Activated CD8-positive, alpha-beta T cell treated with anti-CD3 and anti-CD28 coated beads, Interleukin-2, amount 10 ng/mL, durations not matched to agents 7 days and 5 days (primary cell): ENCODE results near the gene TBC1D22A. TPM values are rescaled to one million over a fixed set of nuclear protein-coding genes. Genes with fewer than 3 reads are reported as not detected.
A peak's percentile ranks its signal among the peaks of the same experiment; 100 is the strongest.

ENCODE experiments used
- ATAC-seq: fragments of 150-1000 bp; cut with Tn5 transposase; one replicate; pipeline ENCODE4 v1.10.0; 2021; ENCODE audit warnings: moderate library complexity
- CTCF ChIA-PET: fragments of 350-600 bp; sonication (Branson Sonifier 250); formaldehyde crosslinking; loops from one replicate; lab custom pipeline; 2021; ENCODE audit warnings: antibody characterized with exemption; lab: Charles Lee
- POLR2A ChIA-PET: fragments of 350-600 bp; sonication (Branson Sonifier 250); formaldehyde crosslinking; loops from one replicate; lab custom pipeline; 2021; ENCODE audit warnings: antibody characterized with exemption; lab: Charles Lee
- DNase-seq: peaks from one replicate; pipeline ENCODE4 v3.0.0-alpha.2; 2020
- H3K27ac Mint-ChIP-seq: one replicate; pipeline ENCODE4 v1.8.0; 2021; ENCODE audit warnings: mild to moderate bottlenecking, mixed read lengths
- H3K27me3 Mint-ChIP-seq: one replicate; pipeline ENCODE4 v1.8.0; 2021; ENCODE audit warnings: low read depth, mixed read lengths
- H3K36me3 Mint-ChIP-seq: one replicate; pipeline ENCODE4 v1.8.0; 2021; ENCODE audit warnings: low read depth, mixed read lengths
- H3K4me1 Mint-ChIP-seq: one replicate; pipeline ENCODE4 v1.8.0; 2021; ENCODE audit warnings: low read depth, mixed read lengths
- H3K4me3 Mint-ChIP-seq: one replicate; pipeline ENCODE4 v1.8.0; 2021; ENCODE audit warnings: mild to moderate bottlenecking, mixed read lengths
- H3K9me3 Mint-ChIP-seq: one replicate; pipeline ENCODE4 v1.8.0; 2022; ENCODE audit warnings: mixed read lengths; ENCODE audit not compliant: insufficient read depth
- total RNA-seq, 2 experiments: library from RNA; stranded (reverse); gene quantifications; one replicate each; pipeline ENCODE4 v1.2.3, GENCODE V29; 2021

TBC1D22A gene
- total RNA-seq, 2 experiments from 2014 or later: 34.1 to 38.7 TPM

DNA sequence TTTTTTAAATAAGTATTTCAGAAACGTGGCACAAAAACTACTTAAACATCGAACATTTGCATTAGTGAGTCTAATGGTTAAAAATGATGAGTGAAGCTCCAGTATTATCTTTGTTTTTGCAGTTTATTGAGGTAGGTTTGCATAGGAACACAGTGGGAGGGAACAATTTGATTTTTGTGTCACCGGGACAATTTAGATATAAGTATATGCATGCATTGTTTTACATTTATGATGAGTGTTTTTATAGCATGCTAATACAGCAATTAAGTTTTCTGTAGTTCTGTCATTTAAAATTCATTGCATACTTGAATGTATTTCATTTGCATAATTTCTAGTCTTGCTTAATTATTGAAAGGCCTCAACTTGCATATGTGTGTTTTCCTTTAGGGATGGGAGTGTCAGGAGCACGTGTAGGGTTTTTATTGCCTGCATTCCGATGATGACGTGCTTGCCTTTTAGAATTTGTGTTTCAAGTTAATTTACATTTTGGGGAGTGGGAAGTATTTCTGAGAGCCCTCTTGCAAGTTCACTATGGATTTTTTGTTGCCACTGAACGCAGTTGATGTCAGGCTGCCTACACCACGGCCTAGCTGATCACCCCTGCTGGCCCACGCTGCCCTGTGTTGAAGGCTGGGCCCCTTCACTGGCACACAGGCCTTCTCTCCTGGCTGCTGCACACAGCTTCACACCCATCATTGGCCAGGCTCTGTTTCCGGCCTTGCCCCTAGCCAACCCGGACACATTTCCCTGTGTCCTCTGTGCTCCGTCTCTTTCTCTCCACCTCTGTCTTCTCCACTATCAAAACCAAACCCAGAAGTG lies 120.9 kb downstream of the TBC1D22A start:
- H3K4me3 Mint-ChIP-seq: no peak overlapping the region
- no peaks in the 10 kb centered on the region for H3K9me3 Mint-ChIP-seq
- DNase-seq: no peak
- no peak for ATAC-seq
- ChIA-PET CTCF (interaction anchor here (0.6 kb wide), 1 partner anchor 1256 kb away, joined by 4 read pairs; no protein-coding TSS in a partner anchor), POLR2A (no interaction called here)
- no peaks in the 10 kb centered on the region for H3K4me1 Mint-ChIP-seq
- H3K36me3 Mint-ChIP-seq: peaks cover 4% of the 10 kb centered on the region
- no peaks in the 10 kb centered on the region for H3K27me3 Mint-ChIP-seq
- H3K27ac Mint-ChIP-seq: no peak overlapping the region

DNA sequence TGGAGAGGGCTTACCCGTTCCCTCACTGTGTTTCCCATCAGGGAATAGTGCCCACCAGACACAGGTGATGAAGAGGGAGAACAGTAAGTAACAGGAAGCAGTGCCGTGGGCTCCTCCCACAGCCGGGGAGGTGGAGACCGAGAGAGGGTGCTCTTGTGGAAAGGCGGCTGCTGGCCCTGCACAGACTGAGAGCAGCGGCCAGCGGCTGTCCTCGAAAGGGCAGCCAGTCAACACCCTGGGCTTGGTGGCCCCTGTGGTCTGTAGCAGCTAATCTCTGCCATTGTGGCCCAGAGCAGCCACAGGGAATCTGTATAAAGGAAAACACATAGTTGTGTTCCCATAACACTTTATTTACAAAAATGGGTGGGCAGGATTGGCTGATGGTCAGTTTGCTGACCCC lies 121.9 kb downstream of the TBC1D22A start:
- CTCF ChIA-PET: no interaction called here
- no peak for ATAC-seq
- DNase-seq: no peak
- Mint-ChIP-seq H3K27me3 (no peaks in the 10 kb centered on the region), H3K4me3 (no peak overlapping the region), H3K4me1 (no peaks in the 10 kb centered on the region), H3K9me3 (no peaks in the 10 kb centered on the region), H3K27ac (no peak overlapping the region), H3K36me3 (peaks cover 4% of the 10 kb centered on the region)
- POLR2A ChIA-PET: no interaction called here

DNA sequence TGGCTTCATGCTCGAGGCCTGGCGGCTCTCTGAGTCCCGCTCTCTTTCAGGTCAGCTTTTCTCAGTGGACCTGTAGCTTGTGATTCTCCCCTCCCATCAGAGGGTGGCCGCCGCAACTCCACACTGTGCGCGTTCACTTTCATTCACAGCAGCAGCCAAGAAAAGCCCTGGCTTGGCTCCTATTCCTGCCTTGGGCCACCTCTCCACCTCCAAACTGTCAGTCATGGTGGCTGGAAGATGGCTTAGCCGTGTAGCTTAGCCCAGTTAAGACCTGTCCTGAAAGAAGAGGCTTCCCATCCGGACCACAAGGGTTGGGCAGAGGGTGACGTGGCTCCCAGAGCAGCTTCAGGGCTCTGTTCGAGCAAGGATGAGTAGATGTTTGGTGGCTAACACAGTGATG lies 125.5 kb downstream of the TBC1D22A start:
- CTCF ChIA-PET: no interaction called here
- Mint-ChIP-seq H3K9me3 (no peaks in the 10 kb centered on the region), H3K4me3 (no peak overlapping the region), H3K27me3 (no peaks in the 10 kb centered on the region), H3K36me3 (peaks cover 7% of the 10 kb centered on the region), H3K27ac (no peak overlapping the region), H3K4me1 (no peaks in the 10 kb centered on the region)
- DNase-seq: no peak
- POLR2A ChIA-PET: interaction anchor here (0.7 kb wide), 1 partner anchor 11 kb away, joined by 3 read pairs; no protein-coding TSS in a partner anchor
- no peak for ATAC-seq

DNA sequence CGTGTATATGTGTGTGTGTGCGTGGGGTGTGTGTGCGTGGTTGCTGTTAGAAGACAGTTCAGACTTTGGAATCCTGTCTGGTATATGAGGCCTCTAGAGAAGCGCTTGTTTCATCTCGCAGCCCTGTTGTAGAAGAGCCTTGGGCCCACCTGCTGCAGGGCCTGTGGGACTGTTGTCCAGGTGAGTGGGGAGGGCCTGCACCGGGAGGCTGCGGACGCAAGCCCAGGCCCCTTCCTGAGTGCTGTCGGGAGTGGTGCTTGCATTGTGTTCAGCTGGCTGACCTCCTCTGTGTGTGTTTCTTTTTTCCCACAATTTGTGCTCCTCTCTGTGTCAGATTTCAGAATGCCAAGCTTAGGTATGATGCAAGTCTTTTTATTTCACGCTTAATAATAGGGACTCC lies 128.4 kb downstream of the TBC1D22A start:
- POLR2A ChIA-PET: no interaction called here

DNA sequence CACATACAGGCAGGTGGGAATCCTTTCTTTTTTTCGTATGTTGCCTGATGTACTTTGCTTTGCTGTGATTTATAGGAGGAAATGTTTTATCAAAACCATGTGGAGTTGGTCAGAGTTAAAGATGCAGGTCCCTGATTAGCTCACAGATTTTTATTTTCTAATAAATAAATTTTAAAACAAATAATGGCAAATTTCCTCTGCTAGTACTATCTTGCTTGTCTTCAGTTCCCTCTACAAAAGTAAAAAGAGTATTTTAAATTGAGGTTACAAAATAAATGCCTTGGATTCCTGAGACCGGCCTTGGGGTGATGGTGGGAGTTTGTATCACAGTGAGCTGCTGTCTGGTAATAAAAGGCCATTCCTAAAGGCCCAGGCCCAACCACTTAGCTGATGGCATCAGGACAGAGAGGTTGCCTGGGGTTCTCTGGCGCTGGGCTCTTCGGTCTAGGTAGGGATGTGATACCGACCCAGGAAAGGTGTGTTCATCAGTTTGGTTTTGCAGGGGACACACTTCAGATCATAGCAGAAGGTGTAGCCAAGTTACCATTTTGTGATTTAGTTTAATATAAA lies 129.0 kb downstream of the TBC1D22A start:
- Mint-ChIP-seq H3K9me3 (no peaks in the 10 kb centered on the region), H3K27ac (no peak overlapping the region), H3K36me3 (peaks cover 19% of the 10 kb centered on the region), H3K4me3 (no peak overlapping the region), H3K4me1 (no peaks in the 10 kb centered on the region), H3K27me3 (no peaks in the 10 kb centered on the region)
- ChIA-PET CTCF (no interaction called here), POLR2A (no interaction called here)
- DNase-seq: no peak
- no peak for ATAC-seq

More for the DNA sequence above, 128.4 kb downstream of the TBC1D22A start:
- Mint-ChIP-seq H3K9me3 (no peaks in the 10 kb centered on the region), H3K4me3 (no peak overlapping the region), H3K27me3 (no peaks in the 10 kb centered on the region), H3K27ac (no peak overlapping the region), H3K36me3 (peaks cover 13% of the 10 kb centered on the region), H3K4me1 (no peaks in the 10 kb centered on the region)
- ATAC-seq (no peak), DNase-seq (no peak)
- CTCF ChIA-PET: no interaction called here

DNA sequence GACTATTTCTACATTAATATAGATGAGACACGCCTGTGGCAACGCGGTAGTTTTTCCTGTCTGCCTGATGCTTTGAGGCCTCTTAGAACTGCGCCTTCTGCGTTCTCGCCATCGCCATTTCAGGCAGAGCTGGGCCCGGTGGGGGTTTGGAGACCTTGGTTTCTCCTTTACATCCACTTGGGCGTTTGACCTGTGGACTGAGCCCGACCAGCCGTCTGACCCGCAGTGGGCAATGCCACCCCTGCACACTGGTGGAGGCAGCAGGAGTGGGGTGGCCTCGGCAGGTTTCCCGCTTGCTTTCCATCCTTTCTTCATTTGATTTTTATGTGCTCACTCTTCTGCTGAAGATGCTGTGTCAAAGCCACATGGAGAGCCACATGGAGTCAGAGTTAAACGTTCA lies 130.4 kb downstream of the TBC1D22A start:
- Mint-ChIP-seq H3K36me3 (peaks cover 24% of the 10 kb centered on the region), H3K27ac (no peak overlapping the region), H3K27me3 (no peaks in the 10 kb centered on the region), H3K9me3 (no peaks in the 10 kb centered on the region), H3K4me3 (no peak overlapping the region), H3K4me1 (no peaks in the 10 kb centered on the region)
- ChIA-PET CTCF (no interaction called here), POLR2A (no interaction called here)
- DNase-seq (no peak), ATAC-seq (no peak)

DNA sequence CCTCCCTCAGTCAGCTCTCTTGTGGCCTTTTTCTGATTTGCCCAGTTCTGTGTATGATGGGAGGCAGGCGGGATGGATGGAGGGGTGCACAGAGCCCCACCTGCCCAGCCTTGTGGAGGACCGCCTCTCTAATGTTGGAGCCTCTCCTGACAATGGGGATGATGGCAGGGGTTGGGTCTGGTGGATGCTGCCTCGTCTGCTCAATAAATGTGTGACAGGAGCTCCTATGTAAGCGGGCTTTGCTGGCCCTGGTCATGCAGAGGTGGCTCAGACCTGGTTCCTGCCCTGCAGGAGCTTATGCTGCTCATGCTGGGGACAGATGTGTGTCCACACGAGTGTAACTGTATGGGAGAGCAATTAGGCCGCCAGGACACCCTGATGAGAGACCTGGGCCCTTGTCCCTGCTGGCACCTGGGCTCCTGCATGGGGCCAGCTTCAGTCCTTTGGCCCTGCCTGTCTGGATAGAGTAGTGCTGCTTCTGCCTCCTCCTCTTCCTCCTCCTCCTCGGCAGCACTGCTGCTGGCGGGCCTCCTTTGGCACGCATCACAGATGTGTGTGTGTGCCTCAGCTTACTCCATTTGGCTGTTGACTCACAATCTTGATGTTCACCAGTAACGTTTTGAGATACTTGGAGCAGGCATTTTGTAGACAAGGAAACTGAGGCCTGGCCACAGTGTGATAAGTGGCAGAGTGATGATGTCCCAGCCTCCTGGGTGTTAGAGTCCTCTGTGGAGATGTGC lies 131.0 kb downstream of the TBC1D22A start:
- H3K9me3 Mint-ChIP-seq: no peaks in the 10 kb centered on the region
- ChIA-PET POLR2A (no interaction called here), CTCF (no interaction called here)
- no peaks in the 10 kb centered on the region for H3K27me3 Mint-ChIP-seq
- no peaks in the 10 kb centered on the region for H3K4me1 Mint-ChIP-seq
- no peak for ATAC-seq
- peaks cover 24% of the 10 kb centered on the region for H3K36me3 Mint-ChIP-seq
- H3K27ac Mint-ChIP-seq: no peak overlapping the region
- DNase-seq: no peak
- no peak overlapping the region for H3K4me3 Mint-ChIP-seq

DNA sequence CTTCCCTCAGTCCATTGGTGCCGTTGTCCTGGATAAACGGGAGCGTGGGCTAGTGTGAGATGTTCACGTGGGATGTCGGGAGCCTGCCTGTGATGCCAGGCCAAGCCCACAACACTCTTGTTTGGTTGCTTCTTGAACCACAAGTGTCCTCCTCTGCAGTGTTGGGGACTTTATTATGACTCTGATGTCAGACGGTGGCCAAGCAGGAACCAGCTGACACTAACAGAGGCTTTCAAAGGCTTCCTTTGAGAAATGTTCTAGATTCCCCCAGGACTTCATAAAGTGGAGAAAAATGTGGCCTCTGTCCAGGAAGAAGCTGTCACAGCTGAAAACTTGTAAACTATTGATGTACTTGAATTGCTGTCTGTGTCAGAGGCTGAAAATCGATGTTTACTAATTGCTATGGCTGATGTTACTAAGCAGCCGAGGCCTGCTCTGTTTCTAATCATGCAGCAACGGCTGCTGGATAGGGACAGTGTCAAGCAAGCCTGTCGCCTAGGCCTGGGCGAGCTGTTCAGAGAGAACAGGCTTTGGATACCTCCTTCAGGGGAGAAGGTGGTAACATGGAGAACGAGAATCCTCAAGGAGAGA lies 131.7 kb downstream of the TBC1D22A start:
- POLR2A ChIA-PET: no interaction called here
- ATAC-seq (no peak), DNase-seq (no peak)
- Mint-ChIP-seq H3K27ac (no peak overlapping the region), H3K4me1 (no peaks in the 10 kb centered on the region), H3K9me3 (no peaks in the 10 kb centered on the region), H3K36me3 (peaks cover 24% of the 10 kb centered on the region), H3K4me3 (no peak overlapping the region), H3K27me3 (no peaks in the 10 kb centered on the region)
- CTCF ChIA-PET: no interaction called here

DNA sequence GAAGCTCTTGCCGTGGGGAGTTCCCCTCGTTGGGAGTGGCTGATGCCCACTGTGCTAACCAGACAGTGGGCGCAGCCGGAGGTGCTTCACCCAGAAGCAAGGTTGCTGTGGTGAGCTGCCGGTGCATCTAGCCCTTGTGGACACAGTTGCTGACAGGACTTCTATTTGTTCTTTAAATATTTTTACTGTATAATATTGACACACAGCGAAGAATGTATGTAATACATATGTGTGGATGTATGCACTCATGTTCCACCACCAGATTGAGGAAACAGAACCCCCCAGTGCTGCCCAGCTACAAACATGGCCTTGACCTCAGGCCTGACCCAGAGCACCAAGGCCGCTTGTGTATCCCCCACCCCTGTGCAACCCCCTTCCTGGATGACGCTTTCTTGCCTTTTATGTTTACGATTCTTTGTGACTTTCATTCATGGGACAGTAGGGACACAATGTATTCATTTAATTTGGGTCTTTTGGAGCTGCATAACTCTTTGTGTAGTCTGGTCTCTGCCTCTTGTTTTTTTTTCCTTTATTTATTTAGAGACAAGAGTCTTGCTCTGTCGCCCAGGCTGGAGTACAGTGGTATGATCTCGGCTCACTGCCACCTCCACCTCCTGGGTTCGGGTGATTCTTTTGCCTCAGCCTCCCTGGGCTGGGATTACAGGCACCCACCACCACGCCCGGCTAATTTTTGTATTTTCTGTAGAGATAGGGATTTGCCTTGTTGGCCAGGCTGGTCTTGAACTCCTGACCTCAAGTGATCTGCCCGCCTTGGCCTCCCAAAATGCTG lies 132.6 kb downstream of the TBC1D22A start:
- Mint-ChIP-seq H3K4me3 (no peak overlapping the region), H3K4me1 (no peaks in the 10 kb centered on the region), H3K36me3 (peaks cover 24% of the 10 kb centered on the region), H3K27ac (no peak overlapping the region), H3K27me3 (no peaks in the 10 kb centered on the region), H3K9me3 (no peaks in the 10 kb centered on the region)
- CTCF ChIA-PET: interaction anchor here (0.9 kb wide), 1 partner anchor 30 kb away, joined by 3 read pairs; no protein-coding TSS in a partner anchor
- no peak for ATAC-seq
- POLR2A ChIA-PET: no interaction called here
- DNase-seq: no peak

DNA sequence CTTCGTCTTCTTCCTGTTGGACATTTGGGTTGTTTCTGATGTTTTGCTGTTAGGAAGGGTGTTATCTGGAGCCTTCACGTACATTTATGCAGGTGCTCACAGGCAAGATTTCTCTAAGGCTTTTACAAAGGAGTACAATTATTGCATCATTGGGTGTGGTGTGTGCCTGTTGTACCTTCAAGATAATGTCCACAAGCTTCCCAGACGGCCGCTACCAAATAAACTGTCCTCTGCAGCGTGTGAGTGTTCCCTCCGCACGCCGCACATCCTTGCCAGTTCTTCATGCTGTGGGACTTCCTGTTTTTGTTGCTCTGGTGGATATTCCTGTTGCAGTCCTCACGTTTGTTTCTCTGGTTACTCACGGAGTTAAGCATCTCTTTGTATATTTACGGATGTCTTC lies 133.3 kb downstream of the TBC1D22A start:
- H3K27me3 Mint-ChIP-seq: no peaks in the 10 kb centered on the region
- H3K4me3 Mint-ChIP-seq: no peak overlapping the region
- H3K4me1 Mint-ChIP-seq: no peaks in the 10 kb centered on the region
- POLR2A ChIA-PET: no interaction called here
- no peak for ATAC-seq
- no peak overlapping the region for H3K27ac Mint-ChIP-seq
- peaks cover 21% of the 10 kb centered on the region for H3K36me3 Mint-ChIP-seq
- no peak for DNase-seq
- CTCF ChIA-PET: interaction anchor here (0.9 kb wide), 1 partner anchor 29 kb away, joined by 3 read pairs; no protein-coding TSS in a partner anchor
- H3K9me3 Mint-ChIP-seq: no peaks in the 10 kb centered on the region

DNA sequence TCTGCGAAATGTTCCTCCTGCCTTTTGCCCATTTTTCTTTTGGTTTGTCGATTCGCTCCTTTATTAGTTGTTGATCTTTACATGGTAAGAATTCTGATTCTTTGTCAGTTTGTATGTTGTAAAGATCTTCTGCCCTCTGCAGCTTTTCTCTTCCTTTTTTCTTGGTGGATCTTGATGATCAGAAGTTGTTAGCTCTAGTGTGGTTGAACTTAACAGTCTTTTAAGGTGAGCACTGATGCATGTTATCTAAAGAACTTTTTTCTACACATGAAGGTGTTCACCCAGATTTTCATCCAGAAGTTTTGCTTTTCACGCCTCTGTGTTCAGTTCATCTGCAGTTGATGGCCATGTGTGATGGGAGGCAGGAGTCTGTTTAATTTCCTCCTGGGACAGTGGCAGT lies 133.7 kb downstream of the TBC1D22A start:
- peaks cover 21% of the 10 kb centered on the region for H3K36me3 Mint-ChIP-seq
- H3K4me1 Mint-ChIP-seq: no peaks in the 10 kb centered on the region
- no peaks in the 10 kb centered on the region for H3K27me3 Mint-ChIP-seq
- H3K27ac Mint-ChIP-seq: peak overlapping the region; percentile 1
- POLR2A ChIA-PET: no interaction called here
- CTCF ChIA-PET: no interaction called here
- ATAC-seq: no peak
- no peak for DNase-seq
- H3K4me3 Mint-ChIP-seq: no peak overlapping the region
- H3K9me3 Mint-ChIP-seq: no peaks in the 10 kb centered on the region
